ENCODE measurements around the gene PTGER1. TPM values are rescaled to one million over a fixed set of nuclear protein-coding genes. Genes with fewer than 3 reads are reported as not detected.

PTGER1 gene
- total and polyA plus RNA-seq, 2 of the 4 experiments (the other 2 are of a cell fraction): 0.54 to 0.60 TPM

- Histone ChIP-seq H2AK5ac (ENCODE audit: low read depth, low read length) (no peak overlapping the region), H2AK9ac (replicated peaks; ENCODE audit: low read depth, low read length, poor library complexity) (no peak overlapping the region), H2BK15ac (ENCODE audit: low read depth, low read length) (no peak overlapping the region), H3K9me1 (ENCODE audit: insufficient read depth, low read length) (peaks cover 14% of the 10 kb centered on the region), H3K4me3 (ENCODE audit: insufficient read depth, low read depth, low read length) (no peak overlapping the region), H3K9me3 (ENCODE audit: control insufficient read depth, insufficient read depth, low read length) (no peaks in the 10 kb centered on the region), H3K4ac (ENCODE audit: low read depth, low read length) (no peak overlapping the region), H2BK5ac (ENCODE audit: low read depth, low read length, poor library complexity, severe bottlenecking) (no peak overlapping the region), H4K20me1 (ENCODE audit: insufficient read depth, low read length) (peaks cover 4% of the 10 kb centered on the region), H2BK20ac (ENCODE audit: low read depth, low read length) (no peak overlapping the region), H2BK120ac (ENCODE audit: low read depth, low read length) (no peak overlapping the region), H3K79me1 (ENCODE audit: low read depth in 1 of 2, low read length in 2 of 2) (peaks cover 3 to 18% of the 10 kb centered on the region in 2 experiments), H3K4me2 (ENCODE audit: low read depth, low read length) (no peak overlapping the region), H3K4me1 (ENCODE audit: control insufficient read depth, insufficient read depth, low read length) (no peaks in the 10 kb centered on the region), H3K18ac (ENCODE audit: low read depth, low read length) (no peak overlapping the region), H3K56ac (ENCODE audit: extremely low read depth, insufficient read depth, low read length) (no peak overlapping the region), H3K9ac (ENCODE audit: low read depth, low read length) (no peak overlapping the region), H3K27ac (ENCODE audit: insufficient read depth, low read length) (no peak overlapping the region), H4K8ac (ENCODE audit: low read depth in 2 of 2, low read length in 2 of 2) (no peak overlapping the region), H3K23ac (ENCODE audit: low read depth, low read length) (no peak overlapping the region), H3K27me3 (ENCODE audit: control insufficient read depth, insufficient read depth, low read length) (no peaks in the 10 kb centered on the region), H4K91ac (ENCODE audit: insufficient read depth, low read depth, low read length) (no peak overlapping the region), H4K5ac (ENCODE audit: low read depth, low read length) (no peak overlapping the region), H2AFZ (replicated peaks; ENCODE audit: low read length, poor library complexity) (no peak overlapping the region), H3K14ac (replicated peaks; ENCODE audit: low read depth, low read length) (no peak overlapping the region), H3K36me3 (ENCODE audit: control insufficient read depth, insufficient read depth, low read length) (peaks cover 63% of the 10 kb centered on the region)
- no peak for DNase-seq
- in situ Hi-C loops (cut with MboI; ENCODE audit: low sequenced_read_pairs): no loop called here
- BruUV-seq (replicated peaks): no TSS peak
- TF ChIP-seq CEBPB (IDR thresholded peaks at IDR 0.05; ENCODE audit: low read depth, low read length): peak; percentile 7; the same call in 1 of the 2 replicates
- TF ChIP-seq MAFK (IDR thresholded peaks at IDR 0.05; ENCODE audit: low read depth, low read length): no peak
- intact Hi-C loops (cut with micrococcal nuclease): no loop called here
- ChIA-PET POLR2A (ENCODE audit: unreplicated experiment) (no interaction called here), CTCF (no interaction called here)
- 80% methylated on average over 1 of the region's 6 CpGs; no CpG with 5 or more reads in 1 of the 2 experiments for WGBS, 2 experiments (ENCODE audit: extremely low coverage in 2 of 2, insufficient read length in 1 of 2)
- no peak for ATAC-seq (ENCODE audit: low read depth)
- dilution Hi-C loops (cut with HindIII; ENCODE audit: low sequenced_read_pairs, unreplicated experiment): no loop called here
Observed at GRCh38 chr19:14449321-14449720, 25.8 kb downstream of the PTGER1 start.
